IMR-90 (cell line): ENCODE measurements around the gene EIF4A3. TPM values are rescaled to one million over a fixed set of nuclear protein-coding genes. Genes with fewer than 3 reads are reported as not detected.

Experiments
- ATAC-seq: fragments of 200-7000 bp; cut with Tn5 transposase; 2 replicates; pipeline ENCODE4 v1.9.1; 2020; ENCODE audit warnings: low read depth, mild to moderate bottlenecking, moderate library complexity
- BruUV-seq: library from RNA; stranded (reverse); fragments of 400-500 nt; replicated peaks from 2 replicates; lab custom pipeline; 2021; lab: Mats Ljungman, UMichigan
- CTCF ChIA-PET: fragments of 300-600 bp; formaldehyde crosslinking; extraction: SDS; loops from one replicate; lab custom pipeline; 2021; ENCODE audit warnings: antibody characterized with exemption; lab: Yijun Ruan, JAX
- POLR2A ChIA-PET: fragments of 300-600 bp; sonication (Branson Sonifier 250); formaldehyde crosslinking; loops from one replicate; lab custom pipeline; 2022; ENCODE audit warnings: antibody characterized with exemption; ENCODE audit not compliant: unreplicated experiment; lab: Charles Lee
- DNase-seq: peaks from one replicate; pipeline ENCODE4 v3.0.0; 2013
- H2AFZ ChIP-seq: replicated peaks from 2 replicates; pipeline ENCODE3; 2013; ENCODE audit warnings: low read length, mild to moderate bottlenecking; ENCODE audit not compliant: poor library complexity
- H2AK5ac ChIP-seq: 2 replicates; pipeline ENCODE4 v1.6.1; 2013; ENCODE audit warnings: low read depth, low read length, inconsistent platforms
- H2AK9ac ChIP-seq: replicated peaks from 2 replicates; pipeline ENCODE3; 2013; ENCODE audit warnings: mild to moderate bottlenecking, low read depth, low read length, moderate library complexity; ENCODE audit not compliant: poor library complexity
- H2BK120ac ChIP-seq: 2 replicates; pipeline ENCODE4 v1.6.1; 2013; ENCODE audit warnings: low read depth, low read length, inconsistent platforms
- H2BK15ac ChIP-seq: 3 replicates; pipeline ENCODE4 v1.6.1; 2013; ENCODE audit warnings: low read depth, low read length, inconsistent platforms
- H2BK20ac ChIP-seq: 2 replicates; pipeline ENCODE4 v1.6.1; 2013; ENCODE audit warnings: low read depth, mild to moderate bottlenecking, inconsistent platforms, low read length, moderate library complexity
- H2BK5ac ChIP-seq: 2 replicates; pipeline ENCODE4 v1.6.1; 2013; ENCODE audit warnings: mild to moderate bottlenecking, low read depth, low read length, inconsistent platforms; ENCODE audit not compliant: poor library complexity, severe bottlenecking
- H3K14ac ChIP-seq: replicated peaks from 2 replicates; pipeline ENCODE4 v1.6.1; 2013; ENCODE audit warnings: low read depth, low read length, inconsistent platforms
- H3K18ac ChIP-seq: 2 replicates; pipeline ENCODE4 v1.6.1; 2013; ENCODE audit warnings: low read depth, low read length, control low read depth
- H3K23ac ChIP-seq: 2 replicates; pipeline ENCODE4 v1.6.1; 2013; ENCODE audit warnings: low read depth, low read length, inconsistent platforms
- H3K27ac ChIP-seq: 2 replicates; pipeline ENCODE4 v1.5.1; 2013; ENCODE audit warnings: mild to moderate bottlenecking, control low read depth, low read length; ENCODE audit not compliant: insufficient read depth
- H3K27me3 ChIP-seq: 2 replicates; pipeline ENCODE4 v1.6.1; 2013; ENCODE audit warnings: low read length; ENCODE audit not compliant: control insufficient read depth, insufficient read depth
- H3K36me3 ChIP-seq: 2 replicates; pipeline ENCODE4 v1.6.1; 2013; ENCODE audit warnings: low read length, mixed read lengths; ENCODE audit not compliant: control insufficient read depth, insufficient read depth
- H3K4ac ChIP-seq: 2 replicates; pipeline ENCODE4 v1.6.1; 2013; ENCODE audit warnings: low read depth, low read length, inconsistent platforms
- H3K4me1 ChIP-seq: 2 replicates; pipeline ENCODE4 v1.6.1; 2013; ENCODE audit warnings: low read length, mixed read lengths; ENCODE audit not compliant: control insufficient read depth, insufficient read depth
- H3K4me2 ChIP-seq: 2 replicates; pipeline ENCODE4 v1.6.1; 2013; ENCODE audit warnings: low read depth, mild to moderate bottlenecking, control low read depth, low read length, moderate library complexity
- H3K4me3 ChIP-seq: 2 replicates; pipeline ENCODE4 v1.5.1; 2013; ENCODE audit warnings: low read depth, mild to moderate bottlenecking, control low read depth, low read length, moderate library complexity; ENCODE audit not compliant: insufficient read depth
- H3K56ac ChIP-seq: 2 replicates; pipeline ENCODE4 v1.6.1; 2013; ENCODE audit warnings: low read length, inconsistent platforms; ENCODE audit not compliant: insufficient read depth; ENCODE audit errors: extremely low read depth
- H3K79me1 ChIP-seq, 2 experiments: 2 replicates each; pipeline ENCODE4 v1.6.1; 2013; ENCODE audit warnings: low read length in 2 of 2, inconsistent platforms in 1 of 2, low read depth in 1 of 2
- H3K9ac ChIP-seq: 2 replicates; pipeline ENCODE4 v1.6.1; 2013; ENCODE audit warnings: low read depth, low read length, control low read depth
- H3K9me1 ChIP-seq: 2 replicates; pipeline ENCODE4 v1.6.1; 2013; ENCODE audit warnings: low read length, inconsistent platforms; ENCODE audit not compliant: insufficient read depth
- H3K9me3 ChIP-seq: 2 replicates; pipeline ENCODE4 v1.6.1; 2013; ENCODE audit warnings: low read length; ENCODE audit not compliant: control insufficient read depth, insufficient read depth
- H4K20me1 ChIP-seq: 2 replicates; pipeline ENCODE4 v1.6.1; 2013; ENCODE audit warnings: low read length, inconsistent platforms; ENCODE audit not compliant: insufficient read depth
- H4K5ac ChIP-seq: 2 replicates; pipeline ENCODE4 v1.6.1; 2013; ENCODE audit warnings: mild to moderate bottlenecking, low read depth, low read length, control low read depth
- H4K8ac ChIP-seq, 2 experiments: 2 replicates each; pipeline ENCODE4 v1.6.1; 2013; ENCODE audit warnings: low read depth in 2 of 2, low read length in 2 of 2, control low read depth in 1 of 2, inconsistent platforms in 1 of 2
- H4K91ac ChIP-seq: 2 replicates; pipeline ENCODE4 v1.6.1; 2013; ENCODE audit warnings: low read depth, low read length, inconsistent platforms; ENCODE audit not compliant: insufficient read depth
- BHLHE40 ChIP-seq: fragments of 150-350 bp; IDR thresholded peaks from 2 replicates; pipeline ENCODE4 v1.6.1; 2016; ENCODE audit warnings: mild to moderate bottlenecking, low read depth, low read length
- CEBPB ChIP-seq: IDR thresholded peaks from 2 replicates; pipeline ENCODE4 v1.6.1; 2012; ENCODE audit warnings: low read depth, low read length, improper control_type of control experiment
- CHD1 ChIP-seq: IDR thresholded peaks from 2 replicates; pipeline ENCODE4 v1.6.1; 2012; ENCODE audit warnings: low read depth, low read length, improper control_type of control experiment
- FOS ChIP-seq: fragments of 150-350 bp; IDR thresholded peaks from 2 replicates; pipeline ENCODE4 v1.6.1; 2016; ENCODE audit warnings: low read depth, low read length
- MAFK ChIP-seq: IDR thresholded peaks from 2 replicates; pipeline ENCODE4 v1.6.1; 2012; ENCODE audit warnings: low read depth, low read length, improper control_type of control experiment
- MAZ ChIP-seq: IDR thresholded peaks from 2 replicates; pipeline ENCODE4 v1.6.1; 2012; ENCODE audit warnings: low read depth, mild to moderate bottlenecking, low read length, improper control_type of control experiment, moderate library complexity, borderline replicate concordance
- MXI1 ChIP-seq: IDR thresholded peaks from 2 replicates; pipeline ENCODE4 v1.6.1; 2012; ENCODE audit warnings: low read depth, mild to moderate bottlenecking, low read length, moderate library complexity, borderline replicate concordance
- NFE2L2 ChIP-seq: fragments of 150-350 bp; IDR thresholded peaks from 2 replicates; pipeline ENCODE4 v1.6.1; 2016; ENCODE audit warnings: low read depth, mild to moderate bottlenecking, low read length
- POLR2A ChIP-seq: IDR thresholded peaks from 2 replicates; pipeline ENCODE4 v1.6.1; 2012; ENCODE audit warnings: mild to moderate bottlenecking, low read depth, low read length
- RAD21 ChIP-seq: IDR thresholded peaks from 2 replicates; pipeline ENCODE4 v1.6.1; 2012; ENCODE audit warnings: low read length, improper control_type of control experiment
- RCOR1 ChIP-seq: IDR thresholded peaks from 2 replicates; pipeline ENCODE4 v1.6.1; 2012; ENCODE audit warnings: mild to moderate bottlenecking, low read length, improper control_type of control experiment; ENCODE audit not compliant: insufficient replicate concordance
- RFX5 ChIP-seq: IDR thresholded peaks from 2 replicates; pipeline ENCODE4 v1.8.0; 2012; ENCODE audit warnings: low read depth, mild to moderate bottlenecking, low read length, moderate library complexity
- SMC3 ChIP-seq: fragments of 150-350 bp; IDR thresholded peaks from 2 replicates; pipeline ENCODE4 v1.6.1; 2016; ENCODE audit warnings: low read depth, mild to moderate bottlenecking, antibody characterized with exemption, low read length, moderate library complexity
- WGBS, 2 experiments: methylation state at CpG; one replicate each; pipeline versions ENCODE4 v1.1.5 to v1.1.7; 2013; ENCODE audit warnings: missing lambda C conversion rate in 2 of 2; ENCODE audit not compliant: insufficient read length in 1 of 2; ENCODE audit errors: extremely low coverage in 2 of 2; 5-methylcytosine and 5-hydroxymethylcytosine counted together
- dilution Hi-C: fragments of 300-500 bp; cut with HindIII; formaldehyde crosslinking; loops from one replicate; pipeline ENCODE4 v1.14.3; 2018; ENCODE audit warnings: low sequenced_read_pairs; ENCODE audit not compliant: unreplicated experiment
- in situ Hi-C: fragments of 300-500 bp; cut with MboI; formaldehyde crosslinking; loops from 3 replicates; pipeline ENCODE4 v1.14.3; 2019; ENCODE audit warnings: low sequenced_read_pairs, inconsistent platforms, mixed read lengths
- intact Hi-C: fragments of 100-400 bp; cut with micrococcal nuclease; formaldehyde crosslinking; loops from 2 replicates; pipeline ENCODE4 v1.10.0; 2022
- polyA plus RNA-seq, 3 experiments: library from polyadenylated mRNA; depleted of rRNA; stranded (reverse); fragments of >200 nt; gene quantifications; 2 replicates each; pipeline ENCODE4 v1.2.3, GENCODE V29; 2012; ENCODE audit warnings: low replicate concordance in 1 of 3
- total RNA-seq: library from RNA; depleted of rRNA; stranded (reverse); fragments of >200 nt; gene quantifications from 2 replicates; pipeline ENCODE4 v1.2.3, GENCODE V29; 2012
- TF ChIP-seq, protein P1 (sequence below): fragments of 150-350 bp; IDR thresholded peaks from 2 replicates; pipeline ENCODE4 v1.6.1; 2016; ENCODE audit warnings: low read depth, mild to moderate bottlenecking, low read length, moderate library complexity, borderline replicate concordance
- TF ChIP-seq, protein P2 (sequence below): fragments of 150-350 bp; IDR thresholded peaks from 2 replicates; pipeline ENCODE4 v1.6.1; 2017; ENCODE audit warnings: mild to moderate bottlenecking, antibody characterized with exemption, low read length, low read depth
- TF ChIP-seq, protein P3 (sequence below): conservative IDR thresholded peaks from 2 replicates; pipeline ENCODE4 v1.5.1; 2012; ENCODE audit warnings: mild to moderate bottlenecking, low read depth, low read length, improper control_type of control experiment

The EIF4A3 gene
- total and polyA plus RNA-seq, 2 of the 4 experiments (the other 2 are of a cell fraction), result 85.3 to 97.1 TPM

DNA sequence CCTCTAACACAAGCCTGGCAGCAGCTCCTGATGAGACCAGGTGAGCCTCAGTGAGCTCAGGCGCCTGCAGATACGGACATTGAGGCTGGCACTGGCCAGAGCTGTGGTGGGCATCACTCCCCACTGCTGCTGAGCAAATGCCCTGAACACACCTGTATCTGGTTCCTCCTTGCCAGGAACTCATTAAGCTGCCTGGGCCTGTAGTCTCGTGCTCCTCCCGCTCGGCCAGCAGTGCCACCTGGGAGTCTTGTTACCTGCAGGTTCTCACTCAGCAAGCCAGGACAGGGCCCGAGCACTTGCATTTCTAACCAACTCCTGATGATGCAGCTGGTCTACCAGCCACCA, 13.3 kb downstream of the EIF4A3 start:
- no peak overlapping the region for H3K4me2 ChIP-seq
- H4K8ac ChIP-seq, result no peak overlapping the region
- ChIA-PET CTCF (no interaction called here), POLR2A (interaction anchor here (0.6 kb wide), 1 partner anchor 266 kb away, joined by 3 read pairs; no protein-coding TSS in a partner anchor)
- in situ Hi-C loops, result no loop called here
- no peak overlapping the region for H2AK5ac ChIP-seq
- H2BK20ac ChIP-seq, result no peak overlapping the region
- TF ChIP-seq RAD21 (no peak), MAZ (no peak), RFX5 (no peak), CEBPB (no peak), CHD1 (no peak), NFE2L2 (no peak), RCOR1 (no peak), POLR2A (no peak), SMC3 (no peak), FOS (no peak), MAFK (no peak), BHLHE40 (no peak), MXI1 (no peak)
- TF ChIP-seq, protein P1, sequence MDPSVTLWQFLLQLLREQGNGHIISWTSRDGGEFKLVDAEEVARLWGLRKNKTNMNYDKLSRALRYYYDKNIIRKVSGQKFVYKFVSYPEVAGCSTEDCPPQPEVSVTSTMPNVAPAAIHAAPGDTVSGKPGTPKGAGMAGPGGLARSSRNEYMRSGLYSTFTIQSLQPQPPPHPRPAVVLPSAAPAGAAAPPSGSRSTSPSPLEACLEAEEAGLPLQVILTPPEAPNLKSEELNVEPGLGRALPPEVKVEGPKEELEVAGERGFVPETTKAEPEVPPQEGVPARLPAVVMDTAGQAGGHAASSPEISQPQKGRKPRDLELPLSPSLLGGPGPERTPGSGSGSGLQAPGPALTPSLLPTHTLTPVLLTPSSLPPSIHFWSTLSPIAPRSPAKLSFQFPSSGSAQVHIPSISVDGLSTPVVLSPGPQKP, result no peak
- TF ChIP-seq, protein P2, sequence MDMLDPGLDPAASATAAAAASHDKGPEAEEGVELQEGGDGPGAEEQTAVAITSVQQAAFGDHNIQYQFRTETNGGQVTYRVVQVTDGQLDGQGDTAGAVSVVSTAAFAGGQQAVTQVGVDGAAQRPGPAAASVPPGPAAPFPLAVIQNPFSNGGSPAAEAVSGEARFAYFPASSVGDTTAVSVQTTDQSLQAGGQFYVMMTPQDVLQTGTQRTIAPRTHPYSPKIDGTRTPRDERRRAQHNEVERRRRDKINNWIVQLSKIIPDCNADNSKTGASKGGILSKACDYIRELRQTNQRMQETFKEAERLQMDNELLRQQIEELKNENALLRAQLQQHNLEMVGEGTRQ, result no peak
- TF ChIP-seq, protein P3, sequence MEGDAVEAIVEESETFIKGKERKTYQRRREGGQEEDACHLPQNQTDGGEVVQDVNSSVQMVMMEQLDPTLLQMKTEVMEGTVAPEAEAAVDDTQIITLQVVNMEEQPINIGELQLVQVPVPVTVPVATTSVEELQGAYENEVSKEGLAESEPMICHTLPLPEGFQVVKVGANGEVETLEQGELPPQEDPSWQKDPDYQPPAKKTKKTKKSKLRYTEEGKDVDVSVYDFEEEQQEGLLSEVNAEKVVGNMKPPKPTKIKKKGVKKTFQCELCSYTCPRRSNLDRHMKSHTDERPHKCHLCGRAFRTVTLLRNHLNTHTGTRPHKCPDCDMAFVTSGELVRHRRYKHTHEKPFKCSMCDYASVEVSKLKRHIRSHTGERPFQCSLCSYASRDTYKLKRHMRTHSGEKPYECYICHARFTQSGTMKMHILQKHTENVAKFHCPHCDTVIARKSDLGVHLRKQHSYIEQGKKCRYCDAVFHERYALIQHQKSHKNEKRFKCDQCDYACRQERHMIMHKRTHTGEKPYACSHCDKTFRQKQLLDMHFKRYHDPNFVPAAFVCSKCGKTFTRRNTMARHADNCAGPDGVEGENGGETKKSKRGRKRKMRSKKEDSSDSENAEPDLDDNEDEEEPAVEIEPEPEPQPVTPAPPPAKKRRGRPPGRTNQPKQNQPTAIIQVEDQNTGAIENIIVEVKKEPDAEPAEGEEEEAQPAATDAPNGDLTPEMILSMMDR, result no peak
- no peaks in the 10 kb centered on the region for H3K4me1 ChIP-seq
- no peak overlapping the region for H3K4ac ChIP-seq
- H3K9ac ChIP-seq, result no peak overlapping the region
- H4K91ac ChIP-seq, result no peak overlapping the region
- peaks cover 48% of the 10 kb centered on the region for H3K36me3 ChIP-seq
- no peak overlapping the region for H3K4me3 ChIP-seq
- no peaks in the 10 kb centered on the region for H3K9me3 ChIP-seq
- 0 out of 2 replicates have a peak, but pooled peaks cover 2% of the 10 kb centered on the region for H3K27me3 ChIP-seq
- dilution Hi-C loops, result no loop called here
- DNase-seq (no peak), ATAC-seq (no peak)
- H3K27ac ChIP-seq, result no peak overlapping the region
- H3K18ac ChIP-seq, result no peak overlapping the region
- no peak overlapping the region for H2BK5ac ChIP-seq
- no peak overlapping the region for H3K23ac ChIP-seq
- H3K14ac ChIP-seq, result no peak overlapping the region
- no peak overlapping the region for H2AFZ ChIP-seq
- H3K79me1 ChIP-seq, result peaks cover 0 to 7% of the 10 kb centered on the region in 2 experiments; a peak in 1 of 4 replicates
- no peaks in the 10 kb centered on the region for H4K20me1 ChIP-seq
- no peak overlapping the region for H2AK9ac ChIP-seq
- BruUV-seq, result no TSS peak
- intact Hi-C loops, result no loop called here
- no peak overlapping the region for H4K5ac ChIP-seq
- H3K56ac ChIP-seq, result no peak overlapping the region
- 98% methylated on average over 6 of the region's 6 CpGs; no CpG with 5 or more reads in 1 of the 2 experiments for WGBS, 2 experiments
- no peak overlapping the region for H2BK120ac ChIP-seq
- no peak overlapping the region for H2BK15ac ChIP-seq
- peaks cover 4% of the 10 kb centered on the region; the same call in 1 of the 2 replicates for H3K9me1 ChIP-seq
